ENCODE data around the gene TMCO4. TPM values are rescaled to one million over a fixed set of nuclear protein-coding genes. Genes with fewer than 3 reads are reported as not detected.

The TMCO4 gene
- total RNA-seq, 1 donor from 2014 or later = 1.8 TPM

- Histone ChIP-seq H3K79me2 (ENCODE audit: insufficient read depth, low read length) (no peaks in the 10 kb centered on the region), H3K4me2 (ENCODE audit: low read length) (no peak overlapping the region), H4K20me1 (ENCODE audit: insufficient read depth, low read length) (no peaks in the 10 kb centered on the region), H3K27me3 (ENCODE audit: insufficient read depth, low read length) (no peaks in the 10 kb centered on the region), H3K4me1 (ENCODE audit: insufficient read depth, low read length) (no peaks in the 10 kb centered on the region), H2AFZ (ENCODE audit: low read depth, low read length) (peak overlapping the region; percentile 27), H3K36me3 (ENCODE audit: insufficient read depth, low read length) (no peaks in the 10 kb centered on the region), H3K9me3 (ENCODE audit: insufficient read depth, low read depth, low read length) (no peaks in the 10 kb centered on the region), H3K9ac (ENCODE audit: low read length) (no peak overlapping the region), H3K4me3 (ENCODE audit: insufficient read depth, low read depth, low read length) (no peak overlapping the region), H3K27ac (ENCODE audit: low read depth, low read length) (no peak overlapping the region)
- H3K27me3 Mint-ChIP-seq (ENCODE audit: low read depth, unreplicated experiment) = peaks cover 14% of the 10 kb centered on the region
- H3K4me3 Mint-ChIP-seq (ENCODE audit: unreplicated experiment) = no peak overlapping the region
- FAIRE-seq (no peak), DNase-seq (ENCODE audit: low read depth) (peak; percentile 4)
- peaks cover 4% of the 10 kb centered on the region for H3K9me3 Mint-ChIP-seq (ENCODE audit: unreplicated experiment)
- H3K36me3 Mint-ChIP-seq (ENCODE audit: low read depth, unreplicated experiment) = no peaks in the 10 kb centered on the region
- H3K27ac Mint-ChIP-seq (ENCODE audit: unreplicated experiment) = peak overlapping the region; percentile 44
- TF ChIP-seq CTCF (IDR thresholded peaks at IDR 0.05; ENCODE audit: insufficient read depth, low read depth, low read length) (no peak), EZH2 (IDR thresholded peaks at IDR 0.05; ENCODE audit: insufficient read depth, low read length) (no peak)
- H3K4me1 Mint-ChIP-seq (ENCODE audit: low read depth, unreplicated experiment) = peaks cover 4% of the 10 kb centered on the region
These were observed 24.8 kb upstream of the TMCO4 start for GRCh38 chr1:19824541-19824940.

- no peak overlapping the region for H3K4me2 ChIP-seq (ENCODE audit: low read length)
- H3K36me3 Mint-ChIP-seq (ENCODE audit: low read depth, unreplicated experiment) = no peaks in the 10 kb centered on the region
- peaks cover 2% of the 10 kb centered on the region for H3K9me3 Mint-ChIP-seq (ENCODE audit: unreplicated experiment)
- H3K4me3 ChIP-seq (ENCODE audit: insufficient read depth, low read depth, low read length) = no peak overlapping the region
- H4K20me1 ChIP-seq (ENCODE audit: insufficient read depth, low read length) = no peaks in the 10 kb centered on the region
- DNase-seq (ENCODE audit: low read depth) = no peak
- H3K27ac ChIP-seq (ENCODE audit: low read depth, low read length) = no peak overlapping the region
- no peak overlapping the region for H3K9ac ChIP-seq (ENCODE audit: low read length)
- no peak for FAIRE-seq
- H3K36me3 ChIP-seq (ENCODE audit: insufficient read depth, low read length) = no peaks in the 10 kb centered on the region
- H3K4me1 ChIP-seq (ENCODE audit: insufficient read depth, low read length) = no peaks in the 10 kb centered on the region
- no peak overlapping the region for H3K27ac Mint-ChIP-seq (ENCODE audit: unreplicated experiment)
- H3K27me3 Mint-ChIP-seq (ENCODE audit: low read depth, unreplicated experiment) = peaks cover 16% of the 10 kb centered on the region
- H2AFZ ChIP-seq (ENCODE audit: low read depth, low read length) = no peak overlapping the region
- H3K79me2 ChIP-seq (ENCODE audit: insufficient read depth, low read length) = no peaks in the 10 kb centered on the region
- TF ChIP-seq CTCF (IDR thresholded peaks at IDR 0.05; ENCODE audit: insufficient read depth, low read depth, low read length) (no peak), EZH2 (IDR thresholded peaks at IDR 0.05; ENCODE audit: insufficient read depth, low read length) (no peak)
- H3K9me3 ChIP-seq (ENCODE audit: insufficient read depth, low read depth, low read length) = no peaks in the 10 kb centered on the region
- peaks cover 4% of the 10 kb centered on the region for H3K4me1 Mint-ChIP-seq (ENCODE audit: low read depth, unreplicated experiment)
- H3K4me3 Mint-ChIP-seq (ENCODE audit: unreplicated experiment) = no peak overlapping the region
- no peaks in the 10 kb centered on the region for H3K27me3 ChIP-seq (ENCODE audit: insufficient read depth, low read length)
These were observed 24.3 kb upstream of the TMCO4 start for GRCh38 chr1:19824036-19824435.

- Mint-ChIP-seq H3K9me3 (ENCODE audit: unreplicated experiment) (no peaks in the 10 kb centered on the region), H3K4me1 (ENCODE audit: low read depth, unreplicated experiment) (peaks cover 4% of the 10 kb centered on the region), H3K27me3 (ENCODE audit: low read depth, unreplicated experiment) (peaks cover 27% of the 10 kb centered on the region), H3K36me3 (ENCODE audit: low read depth, unreplicated experiment) (no peaks in the 10 kb centered on the region), H3K4me3 (ENCODE audit: unreplicated experiment) (no peak overlapping the region), H3K27ac (ENCODE audit: unreplicated experiment) (no peak overlapping the region)
- no peak for DNase-seq (ENCODE audit: low read depth)
- Histone ChIP-seq H3K36me3 (ENCODE audit: insufficient read depth, low read length) (no peaks in the 10 kb centered on the region), H3K27ac (ENCODE audit: low read depth, low read length) (no peak overlapping the region), H3K4me1 (ENCODE audit: insufficient read depth, low read length) (no peaks in the 10 kb centered on the region), H3K4me3 (ENCODE audit: insufficient read depth, low read depth, low read length) (no peak overlapping the region), H4K20me1 (ENCODE audit: insufficient read depth, low read length) (no peaks in the 10 kb centered on the region), H3K4me2 (ENCODE audit: low read length) (no peak overlapping the region), H3K9ac (ENCODE audit: low read length) (no peak overlapping the region), H3K27me3 (ENCODE audit: insufficient read depth, low read length) (no peaks in the 10 kb centered on the region), H2AFZ (ENCODE audit: low read depth, low read length) (no peak overlapping the region), H3K79me2 (ENCODE audit: insufficient read depth, low read length) (no peaks in the 10 kb centered on the region), H3K9me3 (ENCODE audit: insufficient read depth, low read depth, low read length) (no peaks in the 10 kb centered on the region)
- no peak for FAIRE-seq
- TF ChIP-seq EZH2 (IDR thresholded peaks at IDR 0.05; ENCODE audit: insufficient read depth, low read length) = no peak
- TF ChIP-seq CTCF (IDR thresholded peaks at IDR 0.05; ENCODE audit: insufficient read depth, low read depth, low read length) = no peak
These were observed 20.0 kb upstream of the TMCO4 start for GRCh38 chr1:19819701-19820100.
